ES-I3 (cell line): Measurements from ENCODE around the gene GCA.

ENCODE experiments used
- H3K36me3 ChIP-seq: 2 replicates; pipeline ENCODE4 v1.6.1; 2013; ENCODE audit warnings: mild to moderate bottlenecking, low read length, control low read depth, moderate library complexity; ENCODE audit not compliant: insufficient read depth
- H3K4me1 ChIP-seq: 2 replicates; pipeline ENCODE4 v1.6.1; 2013; ENCODE audit warnings: mild to moderate bottlenecking, control low read depth, low read length; ENCODE audit not compliant: insufficient read depth
- H3K9ac ChIP-seq: 2 replicates; pipeline ENCODE4 v1.6.1; 2013; ENCODE audit warnings: low read depth, mild to moderate bottlenecking, low read length, moderate library complexity
- H3K9me3 ChIP-seq: 2 replicates; pipeline ENCODE4 v1.6.1; 2013; ENCODE audit warnings: mild to moderate bottlenecking, low read length, moderate library complexity; ENCODE audit not compliant: control insufficient read depth, insufficient read depth

GCA gene

GRCh38 chr2:162317861-162318327 is 26.0 kb upstream of the GCA start:
- H3K9me3 ChIP-seq = no peaks in the 10 kb centered on the region
- peak overlapping the region; percentile 54; the same call in 1 of the 2 replicates for H3K9ac ChIP-seq
- H3K4me1 ChIP-seq = 0 out of 2 replicates have a peak, but pooled peaks cover 3% of the 10 kb centered on the region
- no peaks in the 10 kb centered on the region for H3K36me3 ChIP-seq

- H3K9ac ChIP-seq = peak within 1 kb of the TSS; percentile 54; the same call in 1 of the 2 replicates
- no peaks in the 10 kb centered on the region for H3K36me3 ChIP-seq
- H3K9me3 ChIP-seq = no peaks in the 10 kb centered on the region
- H3K4me1 ChIP-seq = 0 out of 2 replicates have a peak, but pooled peaks cover 3% of the 10 kb centered on the region
These were observed 25.4 kb upstream of the GCA start, which contains the start of gene IFIH1 for GRCh38 chr2:162318328-162319180. Gene IFIH1, minus strand, starts transcription at chr2:162318684. Its CDS starts 377 bp downstream, at chr2:162318307.

GRCh38 chr2:162320864-162321517 is 22.9 kb upstream of the GCA start:
- H3K4me1 ChIP-seq = 0 out of 2 replicates have a peak, but pooled peaks cover 3% of the 10 kb centered on the region
- H3K36me3 ChIP-seq = no peaks in the 10 kb centered on the region
- no peak overlapping the region for H3K9ac ChIP-seq
- no peaks in the 10 kb centered on the region for H3K9me3 ChIP-seq

- H3K9ac ChIP-seq = no peak overlapping the region
- no peaks in the 10 kb centered on the region for H3K36me3 ChIP-seq
- 0 out of 2 replicates have a peak, but pooled peaks cover 3% of the 10 kb centered on the region for H3K4me1 ChIP-seq
These were observed 19.0 kb upstream of the GCA start for GRCh38 chr2:162324953-162325352.

DNA sequence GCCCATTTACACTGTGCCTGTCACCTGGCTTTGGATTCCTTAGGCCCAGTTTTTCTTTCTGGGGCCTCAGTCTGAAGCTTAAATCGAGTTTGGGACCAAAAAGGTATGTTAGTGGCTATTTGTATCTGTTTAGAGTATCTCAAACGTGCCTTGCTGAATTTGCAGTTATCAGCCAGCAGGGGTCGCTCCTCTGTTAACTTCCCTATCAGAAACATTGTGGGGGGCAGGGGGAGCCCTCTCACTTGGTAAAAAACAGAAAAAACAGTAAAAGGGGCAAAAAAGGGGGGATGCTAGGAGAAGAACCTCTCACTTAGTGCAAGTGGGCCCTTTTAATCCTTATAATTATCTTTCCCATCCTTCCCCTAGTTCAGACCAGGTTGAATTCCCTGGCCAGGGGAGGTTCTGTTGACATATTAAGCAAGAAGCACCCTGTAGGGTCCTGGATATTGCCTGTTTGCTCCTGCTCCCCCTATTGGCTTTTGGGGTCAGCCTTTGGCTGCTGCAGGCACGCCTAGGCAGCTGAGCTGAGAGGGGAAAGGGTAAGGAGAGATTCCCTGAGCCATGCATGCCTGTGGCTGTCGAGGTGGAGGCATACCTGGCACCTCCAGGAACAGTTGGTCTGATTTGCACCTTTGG is 16.7 kb upstream of the GCA start:
- no peak overlapping the region for H3K9ac ChIP-seq
- no peaks in the 10 kb centered on the region for H3K4me1 ChIP-seq
- H3K9me3 ChIP-seq = no peaks in the 10 kb centered on the region
- no peaks in the 10 kb centered on the region for H3K36me3 ChIP-seq

More at GRCh38 chr2:162324953-162325352, 19.0 kb upstream of the GCA start:
- no peaks in the 10 kb centered on the region for H3K9me3 ChIP-seq

DNA sequence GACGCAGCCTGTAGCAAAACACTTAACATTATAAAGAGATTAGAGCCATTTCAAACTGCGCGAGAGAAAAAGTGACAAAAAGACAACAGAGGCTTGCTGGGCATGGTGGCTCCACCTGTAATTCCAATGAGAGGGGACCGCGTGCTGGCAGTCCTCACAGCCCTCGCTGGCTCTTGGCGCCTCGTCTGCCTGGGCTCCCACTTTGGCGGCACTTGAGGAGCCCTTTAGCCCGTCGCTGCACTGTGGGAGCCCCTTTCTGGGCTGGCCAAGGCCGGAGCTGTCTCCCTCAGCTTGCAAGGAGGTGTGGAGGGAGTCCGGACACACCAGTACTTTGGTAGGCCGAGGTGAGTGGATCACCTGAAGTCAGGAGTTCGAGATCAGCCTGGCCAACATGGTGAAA is 16.1 kb upstream of the GCA start:
- Histone ChIP-seq H3K9ac (no peak overlapping the region), H3K36me3 (no peaks in the 10 kb centered on the region), H3K4me1 (no peaks in the 10 kb centered on the region), H3K9me3 (no peaks in the 10 kb centered on the region)

DNA sequence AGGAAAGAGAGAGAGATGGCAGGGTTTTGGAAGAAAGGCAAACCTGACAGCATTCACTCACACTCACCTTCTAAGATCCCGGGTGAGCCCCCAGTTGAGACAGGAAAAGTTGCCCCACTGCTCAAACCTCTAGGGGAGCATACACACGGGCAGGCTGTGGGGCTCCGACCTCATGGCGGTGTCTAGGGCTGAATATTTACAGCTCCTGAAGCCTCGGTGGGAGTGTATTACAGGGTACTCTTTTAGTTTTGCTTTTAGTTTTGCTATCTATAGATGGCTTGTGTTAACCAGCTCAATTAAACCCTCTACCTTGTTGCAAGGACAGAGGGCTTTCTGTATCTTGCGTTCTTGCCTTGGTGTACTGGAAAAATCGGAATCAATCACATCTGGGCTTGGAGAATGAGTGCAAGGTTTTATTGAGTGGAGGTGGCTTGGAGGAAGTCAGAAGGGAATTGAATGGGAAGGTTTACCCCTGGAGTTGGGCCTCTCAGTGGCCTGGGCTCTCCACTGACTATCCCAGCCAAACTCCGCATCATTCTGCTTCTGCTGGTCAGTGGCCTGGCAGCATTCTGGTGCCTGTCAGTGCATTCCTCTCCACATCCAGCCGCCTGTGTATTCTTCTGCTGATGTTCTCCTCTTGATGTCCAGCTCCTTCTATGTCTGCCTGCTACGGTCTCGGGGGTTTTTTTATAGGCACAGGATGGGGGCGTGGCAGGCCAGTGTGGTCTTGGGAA is 15.3 kb upstream of the GCA start:
- Histone ChIP-seq H3K9me3 (no peaks in the 10 kb centered on the region), H3K4me1 (no peaks in the 10 kb centered on the region), H3K9ac (no peak overlapping the region), H3K36me3 (no peaks in the 10 kb centered on the region)

DNA sequence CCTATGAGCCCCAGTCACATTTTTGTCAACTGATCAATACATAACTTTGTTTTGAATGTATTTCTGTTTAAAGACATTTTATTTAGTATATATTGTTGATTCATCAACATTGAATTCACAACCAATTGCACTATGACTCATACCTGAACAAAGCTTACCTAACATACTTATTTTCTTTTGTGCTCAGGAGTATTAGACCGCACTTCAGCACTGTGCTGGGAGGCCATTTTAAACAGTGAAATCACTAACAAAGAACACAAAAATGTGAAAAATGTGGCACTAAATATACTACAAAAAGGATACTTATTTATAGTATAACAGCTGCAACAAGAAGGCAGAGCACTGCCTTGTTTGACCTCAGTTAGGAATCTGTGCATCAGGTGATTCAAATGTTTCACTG is 13.1 kb upstream of the GCA start:
- no peak overlapping the region for H3K9ac ChIP-seq
- no peaks in the 10 kb centered on the region for H3K9me3 ChIP-seq
- H3K4me1 ChIP-seq = no peaks in the 10 kb centered on the region

GRCh38 chr2:162333968-162334367 is 10.0 kb upstream of the GCA start:
- H3K9me3 ChIP-seq = no peaks in the 10 kb centered on the region
- H3K4me1 ChIP-seq = no peaks in the 10 kb centered on the region
- H3K9ac ChIP-seq = no peak overlapping the region
- H3K36me3 ChIP-seq = no peaks in the 10 kb centered on the region

More for the DNA sequence above, 13.1 kb upstream of the GCA start:
- no peaks in the 10 kb centered on the region for H3K36me3 ChIP-seq

DNA sequence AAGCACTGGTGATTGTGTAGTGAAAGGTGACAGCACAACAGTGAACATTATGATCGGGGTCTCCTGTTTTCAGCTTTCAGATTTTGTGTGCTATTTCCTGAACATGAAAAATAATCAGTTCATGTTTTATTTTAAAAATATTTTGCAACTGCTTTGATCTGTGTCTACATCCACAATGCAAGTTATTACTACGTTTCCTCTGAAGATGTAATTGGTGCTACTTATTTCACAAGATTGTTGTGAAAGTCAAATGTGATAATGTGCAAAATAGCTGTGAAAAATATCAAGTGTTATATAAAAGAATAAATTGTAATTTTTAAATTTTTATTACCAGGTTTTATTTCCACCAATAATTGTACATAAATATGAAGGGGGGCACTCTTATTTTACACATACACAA is 6.1 kb upstream of the GCA start:
- Histone ChIP-seq H3K9me3 (no peaks in the 10 kb centered on the region), H3K9ac (no peak overlapping the region)

GRCh38 chr2:162340822-162341221 is 3.1 kb upstream of the GCA start:
- Histone ChIP-seq H3K9ac (no peak overlapping the region), H3K9me3 (no peaks in the 10 kb centered on the region), H3K36me3 (no peaks in the 10 kb centered on the region), H3K4me1 (no peaks in the 10 kb centered on the region; the same call in 1 of the 2 replicates)

More for the DNA sequence above, 6.1 kb upstream of the GCA start:
- Histone ChIP-seq H3K36me3 (no peaks in the 10 kb centered on the region), H3K4me1 (no peaks in the 10 kb centered on the region)

GRCh38 chr2:162342321-162342720 is 1.6 kb upstream of the GCA start:
- H3K9me3 ChIP-seq = no peaks in the 10 kb centered on the region
- H3K4me1 ChIP-seq = no peaks in the 10 kb centered on the region; the same call in 1 of the 2 replicates
- no peak overlapping the region for H3K9ac ChIP-seq
- H3K36me3 ChIP-seq = no peaks in the 10 kb centered on the region

DNA sequence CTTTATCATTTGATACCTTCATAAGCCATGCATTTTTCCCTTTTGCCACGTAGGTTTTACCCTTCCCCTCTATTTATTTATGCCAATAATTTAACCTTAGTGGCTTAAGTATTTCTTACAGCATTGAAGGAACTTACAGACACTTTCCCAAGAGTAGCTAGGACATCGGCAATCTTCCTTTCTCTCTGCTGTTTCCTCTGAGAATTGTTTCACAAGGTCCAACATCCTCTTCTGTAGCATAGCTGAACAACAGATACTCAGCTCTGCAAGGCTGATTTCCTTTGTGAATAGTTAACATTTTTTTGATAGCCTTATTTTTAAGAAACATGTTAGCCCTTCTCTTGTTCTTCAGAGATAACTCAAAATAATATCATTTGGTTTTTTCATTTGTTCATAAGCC is 1.1 kb upstream of the GCA start:
- H3K9me3 ChIP-seq = no peaks in the 10 kb centered on the region
- no peak overlapping the region for H3K9ac ChIP-seq
- H3K4me1 ChIP-seq = no peaks in the 10 kb centered on the region; the same call in 1 of the 2 replicates
- H3K36me3 ChIP-seq = no peaks in the 10 kb centered on the region

DNA sequence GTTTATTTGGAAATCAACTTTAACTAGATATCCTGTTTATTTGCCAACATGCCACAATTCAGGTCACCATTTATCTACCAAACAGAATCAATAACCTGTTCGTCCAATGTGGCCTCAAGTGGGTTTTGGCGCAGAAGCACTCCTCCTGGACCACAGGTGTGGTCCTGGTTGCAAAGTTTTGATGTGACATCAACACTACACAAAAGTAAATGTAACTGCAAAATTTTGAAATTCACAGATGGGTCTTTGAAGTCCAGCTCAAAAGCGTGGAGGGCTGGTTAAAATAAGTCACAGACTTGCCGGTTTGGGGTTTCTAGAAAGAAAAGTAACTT is 474 bp upstream of the GCA start:
- Histone ChIP-seq H3K9me3 (no peaks in the 10 kb centered on the region), H3K9ac (peak overlapping the region; percentile 97; the same call in 1 of the 2 replicates), H3K36me3 (no peaks in the 10 kb centered on the region), H3K4me1 (no peaks in the 10 kb centered on the region; the same call in 1 of the 2 replicates)
